Measurements from ENCODE around the gene JMJD1C.

Gene JMJD1C

GRCh38 chr10:63337455-63338251 is 128.1 kb downstream of the JMJD1C start:
- H3K27me3 ChIP-seq (ENCODE audit: insufficient read depth, low read length): no peaks in the 10 kb centered on the region
- no peak overlapping the region for H2AFZ ChIP-seq (ENCODE audit: low read depth, low read length)
- H3K4me3 ChIP-seq (ENCODE audit: low read length): no peak overlapping the region
- no peaks in the 10 kb centered on the region for H3K36me3 ChIP-seq (ENCODE audit: insufficient read depth, low read length)
- no peaks in the 10 kb centered on the region for H3K9me3 ChIP-seq (ENCODE audit: low read length)
- no peaks in the 10 kb centered on the region for H3K4me1 ChIP-seq (ENCODE audit: insufficient read depth, low read length)

GRCh38 chr10:63331586-63331985 is 134.2 kb downstream of the JMJD1C start:
- Histone ChIP-seq H2AFZ (ENCODE audit: low read depth, low read length) (no peak overlapping the region), H3K27me3 (ENCODE audit: insufficient read depth, low read length) (no peaks in the 10 kb centered on the region), H3K9me3 (ENCODE audit: low read length) (no peaks in the 10 kb centered on the region), H3K4me3 (ENCODE audit: low read length) (no peak overlapping the region), H3K36me3 (ENCODE audit: insufficient read depth, low read length) (no peaks in the 10 kb centered on the region), H3K4me1 (ENCODE audit: insufficient read depth, low read length) (no peaks in the 10 kb centered on the region)

GRCh38 chr10:63324495-63324854 is 141.3 kb downstream of the JMJD1C start:
- Histone ChIP-seq H3K27me3 (ENCODE audit: insufficient read depth, low read length) (no peaks in the 10 kb centered on the region), H3K4me1 (ENCODE audit: insufficient read depth, low read length) (peaks cover 8% of the 10 kb centered on the region), H3K9me3 (ENCODE audit: low read length) (no peaks in the 10 kb centered on the region), H2AFZ (ENCODE audit: low read depth, low read length) (no peak overlapping the region), H3K4me3 (ENCODE audit: low read length) (no peak overlapping the region), H3K36me3 (ENCODE audit: insufficient read depth, low read length) (peaks cover 3% of the 10 kb centered on the region)

- peaks cover 3% of the 10 kb centered on the region for H3K36me3 ChIP-seq (ENCODE audit: insufficient read depth, low read length)
- peaks cover 8% of the 10 kb centered on the region for H3K4me1 ChIP-seq (ENCODE audit: insufficient read depth, low read length)
- H3K27me3 ChIP-seq (ENCODE audit: insufficient read depth, low read length): no peaks in the 10 kb centered on the region
- no peaks in the 10 kb centered on the region for H3K9me3 ChIP-seq (ENCODE audit: low read length)
- H3K4me3 ChIP-seq (ENCODE audit: low read length): no peak overlapping the region
- no peak overlapping the region for H2AFZ ChIP-seq (ENCODE audit: low read depth, low read length)
Measured at GRCh38 chr10:63323701-63324494, 141.9 kb downstream of the JMJD1C start.

- H3K36me3 ChIP-seq (ENCODE audit: insufficient read depth, low read length): peaks cover 3% of the 10 kb centered on the region
- H3K27me3 ChIP-seq (ENCODE audit: insufficient read depth, low read length): no peaks in the 10 kb centered on the region
- no peak overlapping the region for H3K4me3 ChIP-seq (ENCODE audit: low read length)
- H2AFZ ChIP-seq (ENCODE audit: low read depth, low read length): no peak overlapping the region
- H3K4me1 ChIP-seq (ENCODE audit: insufficient read depth, low read length): peaks cover 8% of the 10 kb centered on the region
- no peaks in the 10 kb centered on the region for H3K9me3 ChIP-seq (ENCODE audit: low read length)
Measured at GRCh38 chr10:63320683-63321082, 145.1 kb downstream of the JMJD1C start.

GRCh38 chr10:63319231-63319630 is 146.5 kb downstream of the JMJD1C start:
- Histone ChIP-seq H3K9me3 (ENCODE audit: low read length) (no peaks in the 10 kb centered on the region), H3K36me3 (ENCODE audit: insufficient read depth, low read length) (peaks cover 3% of the 10 kb centered on the region), H3K27me3 (ENCODE audit: insufficient read depth, low read length) (no peaks in the 10 kb centered on the region), H3K4me3 (ENCODE audit: low read length) (no peak overlapping the region), H2AFZ (ENCODE audit: low read depth, low read length) (no peak overlapping the region), H3K4me1 (ENCODE audit: insufficient read depth, low read length) (peaks cover 8% of the 10 kb centered on the region)

- peaks cover 3% of the 10 kb centered on the region for H3K36me3 ChIP-seq (ENCODE audit: insufficient read depth, low read length)
- no peak overlapping the region for H2AFZ ChIP-seq (ENCODE audit: low read depth, low read length)
- no peaks in the 10 kb centered on the region for H3K9me3 ChIP-seq (ENCODE audit: low read length)
- H3K4me3 ChIP-seq (ENCODE audit: low read length): no peak overlapping the region
- no peaks in the 10 kb centered on the region for H3K27me3 ChIP-seq (ENCODE audit: insufficient read depth, low read length)
- H3K4me1 ChIP-seq (ENCODE audit: insufficient read depth, low read length): peaks cover 8% of the 10 kb centered on the region
Measured at GRCh38 chr10:63318491-63318890, 147.3 kb downstream of the JMJD1C start.

- Histone ChIP-seq H3K36me3 (ENCODE audit: insufficient read depth, low read length) (no peaks in the 10 kb centered on the region), H3K9me3 (ENCODE audit: low read length) (no peaks in the 10 kb centered on the region), H2AFZ (ENCODE audit: low read depth, low read length) (no peak overlapping the region), H3K27me3 (ENCODE audit: insufficient read depth, low read length) (no peaks in the 10 kb centered on the region), H3K4me3 (ENCODE audit: low read length) (no peak overlapping the region), H3K4me1 (ENCODE audit: insufficient read depth, low read length) (no peaks in the 10 kb centered on the region)
Measured at GRCh38 chr10:63314020-63314419, 151.8 kb downstream of the JMJD1C start.

GRCh38 chr10:63313066-63313717 is 152.6 kb downstream of the JMJD1C start:
- Histone ChIP-seq H3K9me3 (ENCODE audit: low read length) (no peaks in the 10 kb centered on the region), H3K27me3 (ENCODE audit: insufficient read depth, low read length) (no peaks in the 10 kb centered on the region), H3K4me1 (ENCODE audit: insufficient read depth, low read length) (no peaks in the 10 kb centered on the region)

GRCh38 chr10:63308628-63309027 is 157.1 kb downstream of the JMJD1C start:
- no peaks in the 10 kb centered on the region for H3K9me3 ChIP-seq (ENCODE audit: low read length)
- H3K36me3 ChIP-seq (ENCODE audit: insufficient read depth, low read length): no peaks in the 10 kb centered on the region

More at GRCh38 chr10:63313066-63313717, 152.6 kb downstream of the JMJD1C start:
- H3K4me3 ChIP-seq (ENCODE audit: low read length): no peak overlapping the region
- H2AFZ ChIP-seq (ENCODE audit: low read depth, low read length): no peak overlapping the region
- no peaks in the 10 kb centered on the region for H3K36me3 ChIP-seq (ENCODE audit: insufficient read depth, low read length)

GRCh38 chr10:63304146-63304545 is 161.6 kb downstream of the JMJD1C start:
- H3K9me3 ChIP-seq (ENCODE audit: low read length): no peaks in the 10 kb centered on the region
- no peaks in the 10 kb centered on the region for H3K4me1 ChIP-seq (ENCODE audit: insufficient read depth, low read length)
- H3K27me3 ChIP-seq (ENCODE audit: insufficient read depth, low read length): no peaks in the 10 kb centered on the region
- H3K4me3 ChIP-seq (ENCODE audit: low read length): no peak overlapping the region
- no peak overlapping the region for H2AFZ ChIP-seq (ENCODE audit: low read depth, low read length)
- no peaks in the 10 kb centered on the region for H3K36me3 ChIP-seq (ENCODE audit: insufficient read depth, low read length)

More at GRCh38 chr10:63308628-63309027, 157.1 kb downstream of the JMJD1C start:
- no peak overlapping the region for H3K4me3 ChIP-seq (ENCODE audit: low read length)
- no peaks in the 10 kb centered on the region for H3K4me1 ChIP-seq (ENCODE audit: insufficient read depth, low read length)
- no peak overlapping the region for H2AFZ ChIP-seq (ENCODE audit: low read depth, low read length)
- H3K27me3 ChIP-seq (ENCODE audit: insufficient read depth, low read length): no peaks in the 10 kb centered on the region

GRCh38 chr10:63300801-63301200 is 165.0 kb downstream of the JMJD1C start:
- no peak overlapping the region for H2AFZ ChIP-seq (ENCODE audit: low read depth, low read length)

GRCh38 chr10:63297941-63298340 is 167.8 kb downstream of the JMJD1C start:
- no peaks in the 10 kb centered on the region for H3K4me1 ChIP-seq (ENCODE audit: insufficient read depth, low read length)
- no peaks in the 10 kb centered on the region for H3K36me3 ChIP-seq (ENCODE audit: insufficient read depth, low read length)
- H3K9me3 ChIP-seq (ENCODE audit: low read length): no peaks in the 10 kb centered on the region
- H3K27me3 ChIP-seq (ENCODE audit: insufficient read depth, low read length): no peaks in the 10 kb centered on the region
- no peak overlapping the region for H3K4me3 ChIP-seq (ENCODE audit: low read length)
- H2AFZ ChIP-seq (ENCODE audit: low read depth, low read length): no peak overlapping the region

More at GRCh38 chr10:63300801-63301200, 165.0 kb downstream of the JMJD1C start:
- Histone ChIP-seq H3K9me3 (ENCODE audit: low read length) (no peaks in the 10 kb centered on the region), H3K27me3 (ENCODE audit: insufficient read depth, low read length) (no peaks in the 10 kb centered on the region), H3K4me1 (ENCODE audit: insufficient read depth, low read length) (no peaks in the 10 kb centered on the region), H3K36me3 (ENCODE audit: insufficient read depth, low read length) (no peaks in the 10 kb centered on the region), H3K4me3 (ENCODE audit: low read length) (no peak overlapping the region)
